Ascending aorta (tissue), 2 donors: ENCODE data around the gene TRMT112. TPM values are rescaled to one million over a fixed set of nuclear protein-coding genes. Genes with fewer than 3 reads are reported as not detected.

Experiments used
- DNase-seq, 2 donors: peaks; one replicate each; pipeline ENCODE4 v3.0.0-alpha.2; 2019; ENCODE audit warnings: low spot score in 2 of 2
- H3K27ac ChIP-seq, 2 donors: fragments of 200-600 bp; sonication (generic); one replicate each; pipeline ENCODE4 v1.5.1; 2016 to 2017; ENCODE audit warnings: mild to moderate bottlenecking in 1 of 2
- H3K27me3 ChIP-seq: fragments of 200-600 bp; sonication (generic); one replicate; pipeline ENCODE4 v1.5.1; 2017
- H3K36me3 ChIP-seq, 2 donors: fragments of 200-600 bp; sonication (generic); one replicate each; pipeline ENCODE4 v1.5.1; 2016
- H3K4me1 ChIP-seq, 2 donors: fragments of 200-600 bp; sonication (generic); one replicate each; pipeline ENCODE4 v1.5.1; 2016 to 2017; ENCODE audit warnings: mild to moderate bottlenecking in 1 of 2
- H3K4me3 ChIP-seq, 2 donors: fragments of 200-600 bp; sonication (generic); one replicate each; pipeline ENCODE4 v1.5.1; 2016 to 2017; ENCODE audit warnings: mild to moderate bottlenecking in 1 of 2
- H3K9me3 ChIP-seq, 2 donors: fragments of 200-600 bp; sonication (generic); one replicate each; pipeline ENCODE4 v1.5.1; 2016
- CTCF ChIP-seq, 3 experiments: fragments of 200-600 bp in 2 of 3; fragments of 450-650 bp in 1 of 3; sonication (generic) in 2 of 3; IDR thresholded peaks; one replicate each; pipeline ENCODE4 v1.5.1; 2016 to 2019; ENCODE audit warnings: antibody characterized with exemption in 3 of 3, mild to moderate bottlenecking in 1 of 3, moderate library complexity in 1 of 3
- intact Hi-C: fragments of 100-400 bp; cut with DNase I; formaldehyde crosslinking; loops from one replicate; pipeline ENCODE4 v1.15.1; 2023
- total RNA-seq: library from RNA; depleted of rRNA; stranded (reverse); fragments of >200 nt; gene quantifications from one replicate; pipeline ENCODE4 v1.1.0, GENCODE V29; 2016

The TRMT112 gene
- total RNA-seq, 1 donor from 2014 or later = 384 TPM

- Histone ChIP-seq H3K36me3 (no peaks in the 10 kb centered on the region), H3K4me1 (peaks cover 3 to 6% of the 10 kb centered on the region in 2 donors), H3K27me3 (no peaks in the 10 kb centered on the region), H3K9me3 (no peaks in the 10 kb centered on the region), H3K4me3 (no peak overlapping the region), H3K27ac (no peak overlapping the region)
- no peak for TF ChIP-seq CTCF (IDR thresholded peaks at IDR 0.05)
- no peak for DNase-seq
- intact Hi-C loops = no loop called here
Observed at GRCh38 chr11:64339286-64339685, 21.9 kb upstream of the TRMT112 start.

GRCh38 chr11:64338716-64339115, 21.4 kb upstream of the TRMT112 start:
- H3K9me3 ChIP-seq = no peaks in the 10 kb centered on the region
- H3K27me3 ChIP-seq = no peaks in the 10 kb centered on the region
- no peak overlapping the region for H3K27ac ChIP-seq
- H3K36me3 ChIP-seq = no peaks in the 10 kb centered on the region
- no peak overlapping the region for H3K4me3 ChIP-seq
- intact Hi-C loops = no loop called here
- no peak for TF ChIP-seq CTCF (IDR thresholded peaks at IDR 0.05)
- DNase-seq = no peak
- H3K4me1 ChIP-seq = peaks cover 3 to 6% of the 10 kb centered on the region in 2 donors

- Histone ChIP-seq H3K4me1 (peaks cover 3 to 6% of the 10 kb centered on the region in 2 donors), H3K9me3 (no peaks in the 10 kb centered on the region), H3K27ac (no peak overlapping the region), H3K36me3 (no peaks in the 10 kb centered on the region), H3K27me3 (no peaks in the 10 kb centered on the region), H3K4me3 (no peak overlapping the region)
- no peak for TF ChIP-seq CTCF (IDR thresholded peaks at IDR 0.05)
- intact Hi-C loops = no loop called here
- no peak for DNase-seq
Observed at GRCh38 chr11:64337538-64338249, 20.3 kb upstream of the TRMT112 start.

- no peak for TF ChIP-seq CTCF (IDR thresholded peaks at IDR 0.05)
- H3K36me3 ChIP-seq = no peaks in the 10 kb centered on the region
- no peak overlapping the region for H3K27ac ChIP-seq
- no peaks in the 10 kb centered on the region for H3K4me1 ChIP-seq
- no peak for DNase-seq
- H3K4me3 ChIP-seq = no peak overlapping the region
- no peaks in the 10 kb centered on the region for H3K9me3 ChIP-seq
- intact Hi-C loops = no loop called here
- H3K27me3 ChIP-seq = no peaks in the 10 kb centered on the region
Observed at GRCh38 chr11:64334764-64335735, 17.7 kb upstream of the TRMT112 start.

GRCh38 chr11:64333556-64333955, 16.2 kb upstream of the TRMT112 start:
- Histone ChIP-seq H3K27me3 (no peaks in the 10 kb centered on the region), H3K27ac (no peak overlapping the region), H3K4me1 (peaks cover 4% of the 10 kb centered on the region in 2 donors), H3K9me3 (no peaks in the 10 kb centered on the region), H3K4me3 (no peak overlapping the region), H3K36me3 (no peaks in the 10 kb centered on the region)
- intact Hi-C loops = no loop called here
- no peak for TF ChIP-seq CTCF (IDR thresholded peaks at IDR 0.05)
- no peak for DNase-seq
